LNCaP clone FGC (cell line): ENCODE measurements around the gene SCN3B.

Experiments
- DNase-seq: peaks from one replicate; pipeline ENCODE4 v3.0.0-alpha.2; 2011; ENCODE audit warnings: low read depth
- H3K4me3 ChIP-seq: 2 replicates; pipeline ENCODE4 v1.5.1; 2011; ENCODE audit warnings: mild to moderate bottlenecking, low read depth, low read length, control low read depth
- CTCF ChIP-seq: IDR thresholded peaks from 2 replicates; pipeline ENCODE4 v1.5.1; 2012; ENCODE audit warnings: mild to moderate bottlenecking; ENCODE audit not compliant: control insufficient read depth, insufficient read depth; ENCODE audit errors: extremely low read depth

Gene SCN3B

GRCh38 chr11:123654566-123655081 lies at the start of gene SCN3B:
Gene SCN3B (minus strand): TSS chr11:123654624. CDS start chr11:123653801, 823 bp downstream.
- no peak for DNase-seq
- H3K4me3 ChIP-seq: peak within 1 kb of the TSS; percentile 40
- no peak for TF ChIP-seq CTCF

- DNase-seq: no peak
- H3K4me3 ChIP-seq: no peak overlapping the region
- no peak for TF ChIP-seq CTCF
Observed at GRCh38 chr11:123702696-123703095, 48.3 kb upstream of the SCN3B start.

- no peak overlapping the region for H3K4me3 ChIP-seq
- TF ChIP-seq CTCF: no peak
Observed at GRCh38 chr11:123702139-123702538, 47.7 kb upstream of the SCN3B start.

GRCh38 chr11:123700772-123701171 lies 46.3 kb upstream of the SCN3B start:
- TF ChIP-seq CTCF: no peak
- DNase-seq: no peak
- H3K4me3 ChIP-seq: no peak overlapping the region

More at GRCh38 chr11:123702139-123702538, 47.7 kb upstream of the SCN3B start:
- DNase-seq: no peak

- no peak overlapping the region for H3K4me3 ChIP-seq
- DNase-seq: no peak
- no peak for TF ChIP-seq CTCF
Observed at GRCh38 chr11:123698546-123699127, 44.2 kb upstream of the SCN3B start.

- no peak overlapping the region for H3K4me3 ChIP-seq
- DNase-seq: no peak
- no peak for TF ChIP-seq CTCF
Observed at GRCh38 chr11:123696183-123696582, 41.8 kb upstream of the SCN3B start.

- H3K4me3 ChIP-seq: no peak overlapping the region
- no peak for DNase-seq
- no peak for TF ChIP-seq CTCF
Observed at GRCh38 chr11:123695231-123695630, 40.8 kb upstream of the SCN3B start.
